GM19240 (cell line): ENCODE results near the gene ABR.
"Not testable (repeated sequence)": the region's sequence is repeated elsewhere in the genome, so short reads cannot be mapped to it uniquely, and the experiment has no call there.

ENCODE experiments used
- DNase-seq: peaks from one replicate; pipeline ENCODE4 v3.0.0; 2011; ENCODE audit warnings: low spot score; ENCODE audit not compliant: insufficient read length

ABR gene

DNA sequence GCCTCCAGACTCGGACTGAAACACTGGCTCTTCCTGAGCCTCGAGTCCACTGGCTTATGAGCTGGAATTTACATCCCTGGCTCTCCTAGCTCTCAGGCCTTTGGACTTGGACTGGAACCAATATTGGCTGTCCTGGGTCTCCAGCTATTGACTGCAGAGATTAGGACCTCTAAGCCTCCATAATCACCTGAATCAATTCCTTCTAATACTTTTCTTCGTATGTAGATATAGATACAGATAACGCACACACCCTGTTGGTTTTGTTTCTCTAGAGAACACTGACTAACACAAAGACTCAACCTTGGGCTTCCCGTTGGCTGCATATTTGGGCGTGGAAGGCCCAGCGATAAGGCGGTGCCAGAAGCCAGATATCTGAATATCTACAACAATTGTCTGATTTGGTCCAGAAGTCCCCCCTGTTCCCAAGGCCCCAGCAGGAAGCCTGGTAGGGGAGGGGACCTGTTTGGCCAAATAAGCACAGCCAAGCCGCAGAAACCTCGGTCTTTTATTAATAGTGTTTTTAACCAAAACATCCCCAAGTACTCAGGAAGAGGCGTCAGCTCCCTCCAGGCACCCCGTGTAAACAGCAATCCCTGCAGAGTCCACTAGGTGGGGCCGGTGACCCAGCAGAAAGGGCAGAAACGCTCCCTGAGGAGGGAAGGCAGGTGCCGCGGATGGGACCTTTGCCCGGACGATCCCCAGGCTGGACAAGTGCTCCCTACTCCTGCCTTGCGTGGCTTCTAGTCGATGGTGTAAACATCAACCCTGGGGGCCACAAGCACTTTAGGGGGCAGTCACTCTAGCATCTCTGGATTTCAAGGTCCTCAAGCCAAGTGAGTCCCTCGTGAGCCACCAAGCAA is 57.0 kb downstream of the ABR start:
- peak; percentile 92 for DNase-seq

DNA sequence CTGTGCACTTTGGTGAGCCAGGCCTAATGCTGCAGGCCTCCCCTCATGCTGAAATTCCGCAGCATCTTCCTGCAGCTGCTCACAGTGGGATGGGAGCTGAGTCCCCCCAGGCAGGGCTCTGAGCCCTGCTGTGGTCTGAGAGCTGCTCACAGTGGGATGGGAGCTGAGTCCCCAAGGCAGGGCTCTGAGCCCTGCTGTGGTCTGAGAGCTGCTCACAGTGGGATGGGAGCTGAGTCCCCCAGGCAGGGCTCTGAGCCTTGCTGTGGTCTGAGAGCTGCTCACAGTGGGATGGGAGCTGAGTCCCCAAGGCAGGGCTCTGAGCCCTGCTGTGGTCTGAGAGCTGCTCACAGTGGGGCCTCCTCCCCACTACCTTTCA is 58.4 kb downstream of the ABR start:
- DNase-seq = not testable (repeated sequence)

DNA sequence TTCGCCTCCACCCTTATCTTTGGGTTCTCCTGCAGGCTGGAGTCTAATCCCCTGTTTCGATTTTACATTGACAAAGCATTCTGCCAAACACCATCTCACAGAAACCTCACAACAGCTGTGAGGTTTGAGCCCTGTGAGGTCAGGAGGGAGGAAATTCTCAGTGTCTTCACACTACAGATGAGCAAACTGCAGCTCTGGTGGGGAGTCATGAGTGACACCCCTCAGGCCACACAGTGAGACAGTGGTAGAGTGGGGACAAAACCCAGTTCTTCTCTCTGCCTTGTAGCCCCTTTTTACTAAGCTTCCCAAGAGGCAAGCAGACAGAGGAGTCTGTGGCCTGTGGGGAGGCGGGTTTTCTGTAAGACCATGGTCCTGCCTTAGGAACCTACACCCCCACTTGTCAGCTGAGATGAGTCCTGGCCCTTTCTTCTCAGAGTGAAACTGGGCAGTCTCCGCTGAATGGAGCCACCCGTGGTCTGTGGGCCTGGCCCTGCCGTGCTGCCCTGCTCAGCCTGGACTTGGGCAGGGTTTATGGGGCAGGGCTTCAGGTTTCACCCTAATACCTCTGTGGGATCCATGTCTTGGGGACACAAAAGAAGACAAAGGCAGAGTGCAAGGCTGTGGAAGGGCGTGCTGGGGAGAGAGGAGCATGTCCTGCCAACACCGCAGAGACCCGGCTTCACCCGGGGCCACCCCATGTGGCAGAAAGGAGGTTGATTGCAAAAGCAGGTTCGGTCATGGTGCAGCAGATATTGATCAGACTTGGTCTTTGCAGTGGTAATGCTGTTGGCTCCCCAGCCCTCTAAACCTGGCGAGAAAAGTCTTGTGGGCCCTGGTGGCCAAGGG is 59.0 kb downstream of the ABR start:
- no peak for DNase-seq

DNA sequence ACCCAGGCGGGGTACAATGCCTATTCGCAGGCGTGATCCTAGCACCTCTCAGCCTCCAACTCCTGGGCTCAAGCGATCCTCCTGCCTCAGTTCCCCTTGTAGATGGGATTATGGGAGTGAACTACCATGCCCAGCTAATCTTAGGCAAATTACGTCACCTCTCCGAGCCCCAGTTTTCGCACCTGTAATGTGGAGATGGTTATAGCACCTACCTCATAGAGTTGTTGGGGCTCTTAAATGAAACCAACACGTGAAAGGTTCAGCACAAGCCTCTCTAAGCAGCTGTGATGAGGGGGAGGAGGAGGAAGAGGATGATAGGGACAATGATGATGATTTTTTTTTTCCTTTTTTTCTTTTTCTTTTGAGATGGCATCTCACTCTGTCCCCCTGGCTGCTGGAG is 59.9 kb downstream of the ABR start:
- no peak for DNase-seq

DNA sequence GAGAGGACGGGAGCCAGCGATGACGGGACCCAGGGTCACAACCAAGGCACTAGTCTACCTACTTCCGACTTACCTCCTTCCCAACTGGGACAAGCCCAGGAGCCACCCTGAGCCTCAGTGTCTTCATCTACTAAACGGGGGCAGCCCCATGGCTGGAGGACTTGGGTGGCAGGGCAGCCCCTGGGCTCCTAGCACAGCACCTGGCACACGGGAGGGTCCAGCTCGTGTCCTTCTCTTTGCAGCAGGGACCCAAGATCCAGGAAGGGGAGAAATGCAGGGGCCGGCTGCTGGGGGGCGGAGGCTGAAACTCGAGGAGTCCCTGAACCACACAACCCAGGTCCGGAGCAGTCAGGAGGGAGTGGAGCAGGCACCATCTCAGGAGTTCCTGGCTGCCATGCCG is 63.2 kb downstream of the ABR start:
- no peak for DNase-seq

DNA sequence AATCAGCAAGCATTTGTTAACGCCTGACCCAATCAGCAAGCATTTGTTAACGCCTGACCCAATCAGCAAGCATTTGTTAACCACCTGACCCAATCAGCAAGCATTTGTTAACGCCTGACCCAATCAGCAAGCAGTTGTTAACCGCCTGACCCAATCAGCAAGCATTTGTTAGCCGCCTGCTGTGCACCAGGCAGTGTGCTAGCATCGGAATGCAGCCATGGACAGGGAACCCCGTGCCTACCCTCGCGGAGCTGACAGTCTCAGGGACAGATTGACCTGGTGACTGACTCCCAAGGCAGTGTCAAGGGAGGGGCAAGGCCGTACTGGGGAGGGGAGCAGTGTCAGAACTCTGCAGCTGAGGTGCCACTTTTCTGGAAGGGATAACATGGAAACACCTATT is 66.9 kb downstream of the ABR start:
- DNase-seq = no peak

DNA sequence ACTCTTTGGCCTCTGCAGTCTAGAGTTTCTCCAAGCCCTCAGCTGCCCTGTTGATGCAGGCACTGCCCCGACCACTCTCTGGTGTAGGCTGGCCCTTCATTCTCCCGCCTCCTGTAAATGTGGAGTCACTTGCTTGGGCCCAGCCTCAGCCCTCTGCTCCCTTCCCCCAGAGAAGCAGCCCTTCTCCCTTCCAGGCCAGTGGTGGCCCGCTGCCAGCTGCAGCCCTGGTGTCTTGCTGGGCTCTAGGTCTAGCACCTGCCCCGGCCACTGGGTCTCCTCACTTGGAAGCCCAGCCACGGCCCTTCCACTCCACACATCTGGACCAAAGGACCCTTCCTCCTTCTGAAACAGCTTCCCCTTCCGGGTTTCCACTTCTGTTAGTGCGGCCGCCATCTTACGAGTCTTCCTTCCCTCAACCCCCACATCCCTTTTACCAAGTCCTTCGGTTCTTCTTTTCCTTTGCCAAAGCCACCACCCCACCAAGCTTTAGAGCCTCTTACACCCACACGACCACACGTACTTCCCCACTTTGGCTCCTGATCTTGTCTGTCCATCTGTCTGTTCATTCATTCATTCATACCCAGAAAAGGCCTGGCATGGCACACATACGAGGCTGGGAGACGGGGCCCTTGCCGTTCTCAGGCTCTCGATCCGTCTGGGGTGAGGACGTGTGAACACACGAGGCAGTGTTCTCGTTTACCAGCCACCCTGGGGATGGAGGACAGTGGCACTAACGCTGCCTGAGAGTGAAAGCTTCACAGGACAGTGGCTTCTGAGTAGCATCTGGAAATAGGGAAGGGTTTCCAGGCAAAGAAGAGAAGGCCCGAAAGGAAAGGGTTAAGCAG is 68.0 kb downstream of the ABR start:
- DNase-seq = no peak

DNA sequence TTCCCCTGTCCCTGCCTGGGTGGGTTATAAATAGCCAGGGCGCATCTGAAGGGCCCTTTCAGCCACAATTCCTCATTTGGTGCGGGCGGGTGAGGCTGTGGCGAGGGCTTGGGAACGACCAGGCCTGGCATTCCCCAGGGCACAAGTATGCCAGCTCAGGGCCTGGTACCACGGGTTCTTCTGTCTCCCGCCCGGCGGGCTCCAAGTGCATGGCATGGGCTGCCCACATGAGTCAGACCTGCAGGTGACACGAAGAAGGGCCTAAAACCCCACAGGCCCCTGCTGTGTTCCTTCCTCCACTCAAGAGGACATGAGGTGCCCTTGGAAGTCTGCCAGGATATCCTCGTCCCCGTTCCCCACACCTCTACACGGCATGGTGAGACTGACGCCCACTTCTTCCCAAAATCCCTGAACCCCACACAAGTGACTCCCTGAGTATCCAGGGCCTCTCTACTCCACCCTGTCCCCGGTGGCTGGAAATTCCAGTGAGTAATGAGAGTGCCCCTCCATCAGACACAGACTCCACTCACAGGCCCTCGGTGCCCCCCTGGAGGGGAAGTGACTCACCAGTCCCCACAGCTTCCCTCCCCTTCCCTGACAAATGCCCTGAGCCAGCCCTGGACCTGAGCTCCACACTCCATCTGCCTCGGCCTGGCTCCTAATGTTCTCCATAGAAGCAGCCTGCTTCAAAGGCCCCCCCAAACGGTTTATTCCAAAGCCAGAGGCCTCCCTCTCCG is 68.8 kb downstream of the ABR start:
- DNase-seq = no peak

DNA sequence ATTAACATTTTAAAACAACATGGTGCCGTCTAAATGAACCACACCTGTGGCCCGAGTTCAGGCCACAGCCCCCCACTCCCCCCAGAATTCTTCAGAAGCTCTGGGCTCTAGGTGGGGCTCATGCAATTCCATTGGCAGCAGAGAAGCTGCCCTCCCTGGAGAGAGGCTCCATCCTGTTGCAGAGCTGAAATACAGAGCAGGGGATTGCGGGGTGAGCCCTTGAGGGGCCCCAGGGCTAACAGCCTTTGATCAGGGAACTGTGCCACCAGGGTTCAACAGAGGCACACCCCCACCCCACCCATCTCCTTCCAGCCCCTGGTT is 69.3 kb downstream of the ABR start:
- no peak for DNase-seq

DNA sequence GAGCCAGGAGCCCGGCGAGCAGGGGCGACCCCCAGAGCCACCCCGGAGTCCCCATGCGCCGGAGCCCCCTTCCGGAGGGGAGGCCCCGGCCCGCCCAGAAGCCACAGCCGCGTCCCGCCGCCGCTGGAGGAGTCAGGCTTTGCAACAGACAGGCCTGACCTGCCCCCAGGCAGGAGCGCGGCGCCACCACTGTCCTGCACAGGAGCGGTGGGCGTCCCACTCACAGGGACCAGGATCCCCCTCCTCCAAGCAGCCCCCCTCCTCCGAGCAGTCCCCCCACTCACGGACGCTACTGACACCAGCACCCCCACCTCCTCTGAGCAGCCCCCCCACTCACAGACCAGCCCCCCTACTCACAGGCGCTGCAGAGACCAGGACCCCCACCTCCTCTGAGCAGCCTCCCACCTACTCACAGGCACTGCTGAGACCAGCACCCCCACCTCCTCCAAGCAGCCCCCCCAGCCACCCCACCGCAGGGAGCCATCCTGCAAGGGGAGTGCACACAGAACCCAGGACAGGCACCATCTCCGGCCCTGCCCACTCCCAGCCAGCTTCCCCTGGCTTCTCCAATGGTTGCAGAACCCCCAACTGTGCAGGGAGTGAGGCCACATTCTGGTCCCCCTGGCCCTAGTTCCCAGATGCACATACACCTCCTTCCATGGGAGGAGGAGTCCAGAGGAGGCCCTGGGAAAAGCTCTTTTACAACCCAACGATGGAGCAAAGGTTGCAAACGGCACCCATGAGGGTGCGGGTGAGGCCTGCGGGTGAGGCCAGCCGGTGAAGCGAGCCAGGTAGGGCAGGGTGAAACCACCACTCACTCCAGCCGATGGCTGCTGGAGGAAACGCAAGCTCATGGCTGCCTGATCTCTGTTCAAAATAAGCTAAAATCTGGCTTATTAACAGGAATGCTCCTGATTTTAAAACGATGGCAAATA is 69.9 kb downstream of the ABR start:
- DNase-seq = no peak

DNA sequence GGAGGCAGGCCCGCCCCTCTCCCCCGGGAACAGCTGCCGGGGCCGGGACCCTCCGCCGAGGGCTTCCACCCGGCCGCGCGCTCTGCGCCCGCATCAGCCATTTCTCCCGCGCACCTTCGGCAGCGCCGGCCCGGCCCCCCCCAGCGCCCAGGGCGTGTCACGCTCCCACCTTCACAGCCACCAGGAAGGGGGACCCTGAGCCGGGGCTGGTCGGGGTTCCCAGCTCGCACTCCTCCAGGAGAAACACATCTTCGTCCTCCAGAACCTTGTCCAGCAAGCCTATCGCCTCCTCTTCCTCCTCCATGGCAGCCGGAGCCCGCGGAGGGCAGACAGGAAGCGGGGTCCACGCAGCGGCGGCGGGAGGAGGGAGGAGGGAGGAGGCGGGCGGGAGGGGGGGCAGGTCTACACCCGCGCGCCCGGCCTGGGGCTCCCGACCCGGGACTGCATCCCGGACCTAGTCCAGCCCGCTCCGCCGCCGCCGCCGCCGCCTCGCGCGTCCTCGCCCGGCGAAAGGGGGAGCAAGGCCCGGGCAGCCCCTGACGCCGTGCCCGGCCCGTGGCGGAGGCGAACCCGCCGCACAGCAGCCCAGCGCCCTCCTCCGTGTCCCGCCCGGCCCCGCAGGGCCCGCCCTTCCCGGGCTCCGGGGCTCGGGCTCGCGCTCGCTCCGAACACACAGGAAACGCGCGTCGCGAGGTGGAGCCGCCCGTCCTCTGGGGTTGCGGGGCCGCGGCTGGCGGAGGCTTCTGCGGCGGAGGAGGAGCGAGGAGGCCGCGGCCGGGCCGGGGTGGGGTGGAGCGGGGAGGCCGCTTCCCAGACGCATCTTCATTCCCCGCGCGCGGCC is 70.8 kb downstream of the ABR start:
- peak; percentile 39 for DNase-seq

DNA sequence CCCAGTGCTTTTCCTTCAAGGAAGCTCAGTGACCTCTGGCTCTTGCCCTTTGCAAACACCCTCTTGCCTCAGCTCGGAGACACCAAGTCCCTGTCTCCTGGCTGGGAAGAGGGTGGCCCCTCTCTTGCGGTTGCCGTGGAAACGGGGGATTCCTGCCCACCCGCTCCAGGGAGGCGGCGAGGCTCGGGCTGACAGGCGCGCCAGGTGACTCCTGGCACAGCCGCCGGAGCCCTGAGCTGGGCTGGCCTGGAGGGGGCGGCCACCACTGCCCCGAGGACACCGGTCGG is 71.4 kb downstream of the ABR start:
- no peak for DNase-seq

DNA sequence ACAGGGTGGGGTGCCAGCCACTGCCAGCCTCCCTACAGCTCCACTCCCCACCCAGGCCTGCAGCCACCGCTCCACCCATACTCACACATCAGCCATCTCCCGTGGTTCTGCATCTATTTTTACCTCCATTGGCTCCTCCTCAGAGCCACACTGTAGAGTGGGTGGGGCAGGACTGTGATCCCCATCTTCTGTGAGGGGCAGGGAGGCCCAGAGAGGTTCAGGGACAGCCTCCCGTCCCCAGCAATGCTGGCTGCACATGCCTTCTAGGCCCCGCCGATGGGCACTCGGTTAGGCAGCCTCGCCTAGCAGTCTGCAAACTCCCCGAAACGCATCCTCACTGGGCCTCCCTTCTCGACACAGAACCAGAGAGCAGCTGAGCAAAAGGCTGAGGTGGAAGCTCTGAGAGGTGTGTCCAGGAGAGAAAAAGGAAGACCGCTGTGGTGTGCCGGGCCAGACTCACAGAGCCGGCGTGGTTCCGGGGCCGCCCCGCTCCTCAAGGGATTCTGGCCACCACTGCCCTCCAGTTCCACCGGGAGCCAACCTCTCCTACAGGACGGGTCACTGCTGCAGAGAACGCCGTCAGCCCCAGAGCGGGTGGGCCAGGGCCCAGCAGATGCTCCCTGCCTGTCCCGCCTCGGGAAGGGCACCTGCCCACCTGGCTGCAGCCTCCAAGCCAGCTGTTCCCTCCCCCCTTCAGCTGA is 71.9 kb downstream of the ABR start:
- no peak for DNase-seq

DNA sequence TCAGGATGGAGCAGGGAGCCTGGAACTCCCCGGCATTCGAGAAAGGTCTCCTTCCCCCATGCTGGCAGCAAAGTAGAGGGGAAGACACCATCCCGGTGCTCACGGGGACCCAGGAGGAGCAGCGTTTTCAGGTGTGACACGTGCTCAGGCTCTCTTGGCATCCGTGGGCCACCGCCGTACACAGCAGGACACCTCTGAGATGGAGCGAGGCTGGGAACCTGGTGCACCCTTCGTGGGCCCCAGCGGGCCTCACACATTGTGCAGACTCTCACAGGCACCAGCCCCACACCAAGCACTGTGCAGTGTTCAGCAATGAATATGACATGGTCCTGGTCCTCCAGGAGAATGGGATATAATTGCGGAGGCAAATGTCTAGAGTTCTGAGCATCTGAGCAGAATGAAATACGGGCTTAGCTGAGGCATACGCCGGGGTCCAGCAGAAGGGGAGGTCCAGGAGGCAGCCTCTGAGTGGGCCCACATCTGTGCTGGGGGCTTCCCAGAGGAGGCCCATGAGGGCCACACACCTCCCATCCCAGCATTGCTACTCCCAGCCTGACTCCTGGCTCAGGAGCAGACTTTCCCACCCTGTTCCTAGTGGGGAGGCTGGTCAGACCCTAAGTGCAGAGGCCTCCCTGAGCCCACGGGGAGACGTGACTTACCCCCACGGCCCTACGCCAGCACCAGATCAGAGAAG is 72.6 kb downstream of the ABR start:
- DNase-seq = no peak

DNA sequence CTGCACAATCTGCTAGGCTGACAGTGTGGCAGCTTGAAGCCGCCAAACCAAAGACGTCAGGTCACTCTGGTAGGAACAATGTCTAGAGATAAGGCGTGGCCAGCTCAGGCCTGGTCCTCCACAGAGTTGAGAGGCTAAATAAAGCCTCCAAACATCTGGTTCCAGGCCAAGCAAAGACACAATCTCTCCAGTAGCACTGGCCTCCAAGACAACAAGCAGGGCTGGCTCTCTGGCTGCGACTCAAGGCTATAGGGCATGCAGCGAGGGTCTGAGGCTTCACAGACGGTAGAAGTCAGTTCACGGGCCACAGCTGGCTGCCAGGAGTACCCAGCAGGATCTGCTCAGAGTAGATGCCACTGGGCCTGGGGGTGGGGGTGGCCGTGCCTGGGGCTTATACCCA is 75.6 kb downstream of the ABR start:
- no peak for DNase-seq

DNA sequence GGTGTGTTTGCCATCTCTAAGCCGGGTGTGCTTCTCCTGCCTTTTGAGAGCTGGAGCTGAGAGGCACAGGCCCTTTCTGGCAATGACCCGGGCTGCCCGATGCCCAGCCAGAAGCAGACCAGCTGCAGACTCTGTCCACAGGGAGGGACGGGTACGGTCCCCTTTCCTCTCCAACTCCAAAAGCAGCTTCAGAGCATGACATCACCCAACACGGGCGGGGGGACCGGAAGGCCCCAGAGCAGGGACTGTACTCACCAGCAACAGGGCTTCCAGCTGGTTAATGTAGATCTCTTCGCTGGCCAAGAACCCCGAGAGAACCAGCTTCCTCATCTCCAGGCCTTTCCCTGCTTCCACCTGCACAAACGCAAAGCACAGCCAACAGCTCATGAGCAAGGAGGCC is 79.4 kb downstream of the ABR start:
- DNase-seq = no peak

DNA sequence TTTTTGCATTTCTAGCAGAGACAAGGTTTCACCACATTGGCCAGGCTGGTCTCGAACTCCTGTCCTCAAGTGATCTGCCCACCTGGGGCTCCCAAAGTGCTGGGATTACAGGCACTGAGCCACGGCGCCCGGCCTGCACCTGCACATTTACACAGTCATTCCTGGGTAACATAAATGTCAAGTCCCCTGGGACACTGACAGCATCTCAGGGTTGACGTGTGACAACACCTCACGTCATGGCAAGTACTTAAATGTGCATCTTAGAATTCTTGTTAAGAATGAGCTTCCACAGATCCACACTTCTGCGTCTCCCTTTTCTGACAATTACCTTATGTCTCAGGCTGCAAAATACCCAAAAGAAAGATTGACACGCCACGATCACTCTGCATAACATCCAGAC is 80.5 kb downstream of the ABR start:
- no peak for DNase-seq
